Transverse colon (tissue), 4 donors: ENCODE results near the gene PPP2R3C.

ENCODE experiments used
- POLR2AphosphoS5 ChIP-seq, 3 donors: sonication (generic); formaldehyde crosslinking; IDR thresholded peaks; one replicate each; pipeline ENCODE4 v1.6.1; 2016; ENCODE audit warnings: antibody characterized with exemption in 3 of 3
- TF ChIP-seq, protein P1 (sequence below), 5 experiments: fragments of 200-600 bp in 3 of 5; fragments of 450-650 bp in 2 of 5; sonication (generic) in 3 of 5; IDR thresholded peaks; 1 replicate in 2 of 5; 2 replicates in 3 of 5; pipeline ENCODE4 v1.5.1; 2016 to 2017; ENCODE audit warnings: antibody characterized with exemption in 5 of 5, inconsistent platforms in 3 of 5, mild to moderate bottlenecking in 2 of 5, moderate library complexity in 1 of 5

DNA sequence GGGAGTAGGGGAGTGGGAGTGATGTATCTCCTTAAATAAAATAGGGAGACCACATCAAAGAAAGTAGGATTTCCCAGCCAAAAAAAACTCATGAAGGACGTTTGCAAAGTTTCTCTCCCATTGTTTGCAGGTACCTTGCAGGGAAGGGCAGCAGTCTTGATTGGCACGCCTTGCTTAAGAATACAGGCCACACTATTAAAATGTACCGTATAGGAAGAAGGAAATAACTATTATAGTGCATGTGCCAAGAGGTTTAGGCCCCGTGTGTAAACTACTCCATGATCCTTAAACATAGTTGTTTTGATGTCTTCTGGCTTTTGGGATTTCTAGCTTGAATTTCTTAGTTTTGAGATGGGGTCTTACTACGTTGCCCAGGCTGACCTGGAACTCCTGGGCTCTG is 43.1 kb upstream of the PPP2R3C start:
- TF ChIP-seq, protein P1, sequence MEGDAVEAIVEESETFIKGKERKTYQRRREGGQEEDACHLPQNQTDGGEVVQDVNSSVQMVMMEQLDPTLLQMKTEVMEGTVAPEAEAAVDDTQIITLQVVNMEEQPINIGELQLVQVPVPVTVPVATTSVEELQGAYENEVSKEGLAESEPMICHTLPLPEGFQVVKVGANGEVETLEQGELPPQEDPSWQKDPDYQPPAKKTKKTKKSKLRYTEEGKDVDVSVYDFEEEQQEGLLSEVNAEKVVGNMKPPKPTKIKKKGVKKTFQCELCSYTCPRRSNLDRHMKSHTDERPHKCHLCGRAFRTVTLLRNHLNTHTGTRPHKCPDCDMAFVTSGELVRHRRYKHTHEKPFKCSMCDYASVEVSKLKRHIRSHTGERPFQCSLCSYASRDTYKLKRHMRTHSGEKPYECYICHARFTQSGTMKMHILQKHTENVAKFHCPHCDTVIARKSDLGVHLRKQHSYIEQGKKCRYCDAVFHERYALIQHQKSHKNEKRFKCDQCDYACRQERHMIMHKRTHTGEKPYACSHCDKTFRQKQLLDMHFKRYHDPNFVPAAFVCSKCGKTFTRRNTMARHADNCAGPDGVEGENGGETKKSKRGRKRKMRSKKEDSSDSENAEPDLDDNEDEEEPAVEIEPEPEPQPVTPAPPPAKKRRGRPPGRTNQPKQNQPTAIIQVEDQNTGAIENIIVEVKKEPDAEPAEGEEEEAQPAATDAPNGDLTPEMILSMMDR (IDR thresholded peaks at IDR 0.05) = no peak
- no peak for TF ChIP-seq POLR2AphosphoS5 (IDR thresholded peaks at IDR 0.05)
